Astrocyte (in vitro differentiated cells and primary cell): Measurements from ENCODE around the gene SLC35A3. TPM values are rescaled to one million over a fixed set of nuclear protein-coding genes. Genes with fewer than 3 reads are reported as not detected.

Experiments used
- DNase-seq: peaks from one replicate; pipeline ENCODE4 v3.0.0-alpha.2; 2010; ENCODE audit warnings: low read depth
- FAIRE-seq: peaks from 2 replicates; lab custom pipeline; 2011; peaks lifted over from hg19 to GRCh38; lab: Jason Lieb, UNC
- H2AFZ ChIP-seq: 2 replicates; pipeline ENCODE4 v1.6.0; 2012; ENCODE audit warnings: low read depth, low read length, inconsistent platforms
- H3K27ac ChIP-seq: 2 replicates; pipeline ENCODE4 v1.5.1; 2011; ENCODE audit warnings: low read depth, low read length, inconsistent platforms
- H3K27me3 ChIP-seq: 2 replicates; pipeline ENCODE4 v1.6.0; 2011; ENCODE audit warnings: low read length, inconsistent platforms; ENCODE audit not compliant: insufficient read depth
- H3K36me3 ChIP-seq: 2 replicates; pipeline ENCODE4 v1.5.1; 2011; ENCODE audit warnings: low read length, inconsistent platforms; ENCODE audit not compliant: insufficient read depth
- H3K4me1 ChIP-seq: 2 replicates; pipeline ENCODE4 v1.5.1; 2011; ENCODE audit warnings: low read length, inconsistent platforms; ENCODE audit not compliant: insufficient read depth
- H3K4me2 ChIP-seq: 2 replicates; pipeline ENCODE4 v1.6.0; 2012; ENCODE audit warnings: low read length, inconsistent platforms
- H3K4me3 ChIP-seq: 2 replicates; pipeline ENCODE4 v1.5.1; 2011; ENCODE audit warnings: low read depth, mild to moderate bottlenecking, low read length, inconsistent platforms; ENCODE audit not compliant: insufficient read depth
- H3K79me2 ChIP-seq: 2 replicates; pipeline ENCODE4 v1.6.0; 2012; ENCODE audit warnings: mild to moderate bottlenecking, low read length, inconsistent platforms; ENCODE audit not compliant: insufficient read depth
- H3K9ac ChIP-seq: 2 replicates; pipeline ENCODE4 v1.6.0; 2012; ENCODE audit warnings: mild to moderate bottlenecking, low read length, inconsistent platforms
- H3K9me3 ChIP-seq: 2 replicates; pipeline ENCODE4 v1.5.1; 2012; ENCODE audit warnings: low read depth, mild to moderate bottlenecking, low read length, inconsistent platforms; ENCODE audit not compliant: insufficient read depth
- H4K20me1 ChIP-seq: 2 replicates; pipeline ENCODE4 v1.6.0; 2012; ENCODE audit warnings: low read length, inconsistent platforms; ENCODE audit not compliant: insufficient read depth
- H3K27ac Mint-ChIP-seq: one replicate; pipeline ENCODE4 v1.8.0; 2021; ENCODE audit warnings: mild to moderate bottlenecking, mixed read lengths; ENCODE audit not compliant: unreplicated experiment
- H3K27me3 Mint-ChIP-seq: one replicate; pipeline ENCODE4 v1.8.0; 2021; ENCODE audit warnings: low read depth, mixed read lengths; ENCODE audit not compliant: unreplicated experiment
- H3K36me3 Mint-ChIP-seq: one replicate; pipeline ENCODE4 v1.8.0; 2021; ENCODE audit warnings: low read depth, mixed read lengths; ENCODE audit not compliant: unreplicated experiment
- H3K4me1 Mint-ChIP-seq: one replicate; pipeline ENCODE4 v1.8.0; 2021; ENCODE audit warnings: low read depth, mixed read lengths; ENCODE audit not compliant: unreplicated experiment
- H3K4me3 Mint-ChIP-seq: one replicate; pipeline ENCODE4 v1.8.0; 2021; ENCODE audit warnings: mild to moderate bottlenecking, moderate library complexity, mixed read lengths; ENCODE audit not compliant: unreplicated experiment
- H3K9me3 Mint-ChIP-seq: one replicate; pipeline ENCODE4 v1.8.0; 2021; ENCODE audit warnings: mild to moderate bottlenecking, mixed read lengths; ENCODE audit not compliant: unreplicated experiment
- CTCF ChIP-seq: IDR thresholded peaks from 2 replicates; pipeline ENCODE4 v1.5.1; 2011; ENCODE audit warnings: low read depth, mild to moderate bottlenecking, inconsistent platforms, low read length, moderate library complexity; ENCODE audit not compliant: insufficient read depth
- EZH2 ChIP-seq: IDR thresholded peaks from 2 replicates; pipeline ENCODE4 v1.6.1; 2012; ENCODE audit warnings: mild to moderate bottlenecking, low read length, inconsistent platforms; ENCODE audit not compliant: insufficient read depth
- total RNA-seq: library from RNA; stranded (reverse); gene quantifications from 2 replicates; pipeline ENCODE4 v1.2.1, GENCODE V29; 2021

The SLC35A3 gene
- total RNA-seq, 1 donor from 2014 or later, result 20.5 TPM

GRCh38 chr1:100065183-100065968 is 95.6 kb downstream of the SLC35A3 start:
- H3K36me3 Mint-ChIP-seq, result peaks cover 15% of the 10 kb centered on the region
- Histone ChIP-seq H3K4me2 (no peak overlapping the region), H3K4me3 (no peak overlapping the region), H3K4me1 (no peaks in the 10 kb centered on the region), H3K27me3 (no peaks in the 10 kb centered on the region), H3K9me3 (no peaks in the 10 kb centered on the region), H4K20me1 (peaks cover 14% of the 10 kb centered on the region), H3K79me2 (peaks cover 14% of the 10 kb centered on the region), H3K36me3 (peaks cover 30% of the 10 kb centered on the region), H2AFZ (no peak overlapping the region), H3K27ac (no peak overlapping the region), H3K9ac (no peak overlapping the region)
- TF ChIP-seq EZH2 (no peak), CTCF (no peak)
- FAIRE-seq, result no peak
- no peaks in the 10 kb centered on the region for H3K9me3 Mint-ChIP-seq
- H3K27me3 Mint-ChIP-seq, result no peaks in the 10 kb centered on the region
- H3K27ac Mint-ChIP-seq, result no peak overlapping the region
- no peaks in the 10 kb centered on the region for H3K4me1 Mint-ChIP-seq
- H3K4me3 Mint-ChIP-seq, result no peak overlapping the region
- DNase-seq, result no peak

- FAIRE-seq, result no peak
- Histone ChIP-seq H4K20me1 (peaks cover 14% of the 10 kb centered on the region), H3K9me3 (no peaks in the 10 kb centered on the region), H3K4me1 (no peaks in the 10 kb centered on the region), H3K4me3 (no peak overlapping the region), H3K4me2 (no peak overlapping the region), H3K9ac (no peak overlapping the region), H3K79me2 (peaks cover 9% of the 10 kb centered on the region), H3K27ac (no peak overlapping the region), H3K27me3 (no peaks in the 10 kb centered on the region), H3K36me3 (peaks cover 30% of the 10 kb centered on the region), H2AFZ (no peak overlapping the region)
- Mint-ChIP-seq H3K4me1 (no peaks in the 10 kb centered on the region), H3K27me3 (no peaks in the 10 kb centered on the region), H3K9me3 (no peaks in the 10 kb centered on the region), H3K27ac (no peak overlapping the region), H3K36me3 (peaks cover 18% of the 10 kb centered on the region), H3K4me3 (no peak overlapping the region)
- TF ChIP-seq EZH2 (no peak), CTCF (no peak)
- no peak for DNase-seq
Measured at GRCh38 chr1:100065969-100066227, 96.1 kb downstream of the SLC35A3 start.

GRCh38 chr1:100070201-100070939 is 100.6 kb downstream of the SLC35A3 start:
- FAIRE-seq (no peak), DNase-seq (no peak)
- no peak overlapping the region for H2AFZ ChIP-seq
- no peaks in the 10 kb centered on the region for H3K4me1 ChIP-seq
- no peaks in the 10 kb centered on the region for H3K27me3 ChIP-seq
- no peak overlapping the region for H3K4me3 Mint-ChIP-seq
- H3K27ac Mint-ChIP-seq, result no peak overlapping the region
- H3K9me3 ChIP-seq, result no peaks in the 10 kb centered on the region
- H3K4me3 ChIP-seq, result no peak overlapping the region
- H3K36me3 Mint-ChIP-seq, result peaks cover 17% of the 10 kb centered on the region
- H3K79me2 ChIP-seq, result no peaks in the 10 kb centered on the region
- H4K20me1 ChIP-seq, result peaks cover 22% of the 10 kb centered on the region
- no peak overlapping the region for H3K4me2 ChIP-seq
- H3K27ac ChIP-seq, result no peak overlapping the region
- no peaks in the 10 kb centered on the region for H3K4me1 Mint-ChIP-seq
- H3K9me3 Mint-ChIP-seq, result no peaks in the 10 kb centered on the region
- H3K27me3 Mint-ChIP-seq, result no peaks in the 10 kb centered on the region
- H3K9ac ChIP-seq, result no peak overlapping the region
- H3K36me3 ChIP-seq, result peaks cover 30% of the 10 kb centered on the region
- TF ChIP-seq EZH2, result no peak
- no peak for TF ChIP-seq CTCF
